ENCODE measurements around the gene ZC3H11A. TPM values are rescaled to one million over a fixed set of nuclear protein-coding genes. Genes with fewer than 3 reads are reported as not detected.

Gene ZC3H11A
- total and polyA plus RNA-seq, 2 experiments from 2014 or later = 28.2 to 97.3 TPM

DNA sequence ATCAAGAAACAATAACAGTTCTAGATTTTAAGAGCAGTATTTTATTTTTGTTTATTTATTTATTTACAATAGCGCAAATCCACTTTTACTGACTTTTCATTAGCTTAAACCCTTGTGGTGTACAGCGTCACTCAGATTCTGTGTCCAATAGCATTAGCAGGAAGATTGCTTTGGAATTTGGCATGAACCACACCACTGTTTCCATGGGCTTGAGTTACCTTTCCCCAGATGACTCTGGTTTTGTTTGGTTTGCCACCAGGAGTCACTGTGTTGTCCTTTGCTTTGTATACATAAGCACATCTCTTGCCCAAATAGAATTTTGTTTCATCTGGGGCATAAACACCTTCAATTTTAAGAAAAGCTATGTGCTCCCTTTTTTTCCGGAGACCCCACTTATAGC, 40.1 kb downstream of the ZC3H11A start (continued):
- TF ChIP-seq ZNF114 (CRISPR knock-in tag; IDR thresholded peaks at IDR 0.05) = no peak

- H3F3A ChIP-seq (replicated peaks; ENCODE audit: low read depth) = 0 out of 2 replicates have a peak, but pooled peaks cover 4% of the 10 kb centered on the region
- H3K4me2 ChIP-seq = no peak overlapping the region
- no peak for TF ChIP-seq ZNF462 (CRISPR knock-in tag; IDR thresholded peaks at IDR 0.05)
- TF ChIP-seq EZH2 (IDR thresholded peaks at IDR 0.05; ENCODE audit: low read depth, unreplicated experiment) = no peak
- no peak for TF ChIP-seq ZNF331 (CRISPR knock-in tag; IDR thresholded peaks at IDR 0.05; ENCODE audit: low read depth)
- no peak for TF ChIP-seq STAT1 (IDR thresholded peaks at IDR 0.05; ENCODE audit: unreplicated experiment)
- TF ChIP-seq, protein P1, sequence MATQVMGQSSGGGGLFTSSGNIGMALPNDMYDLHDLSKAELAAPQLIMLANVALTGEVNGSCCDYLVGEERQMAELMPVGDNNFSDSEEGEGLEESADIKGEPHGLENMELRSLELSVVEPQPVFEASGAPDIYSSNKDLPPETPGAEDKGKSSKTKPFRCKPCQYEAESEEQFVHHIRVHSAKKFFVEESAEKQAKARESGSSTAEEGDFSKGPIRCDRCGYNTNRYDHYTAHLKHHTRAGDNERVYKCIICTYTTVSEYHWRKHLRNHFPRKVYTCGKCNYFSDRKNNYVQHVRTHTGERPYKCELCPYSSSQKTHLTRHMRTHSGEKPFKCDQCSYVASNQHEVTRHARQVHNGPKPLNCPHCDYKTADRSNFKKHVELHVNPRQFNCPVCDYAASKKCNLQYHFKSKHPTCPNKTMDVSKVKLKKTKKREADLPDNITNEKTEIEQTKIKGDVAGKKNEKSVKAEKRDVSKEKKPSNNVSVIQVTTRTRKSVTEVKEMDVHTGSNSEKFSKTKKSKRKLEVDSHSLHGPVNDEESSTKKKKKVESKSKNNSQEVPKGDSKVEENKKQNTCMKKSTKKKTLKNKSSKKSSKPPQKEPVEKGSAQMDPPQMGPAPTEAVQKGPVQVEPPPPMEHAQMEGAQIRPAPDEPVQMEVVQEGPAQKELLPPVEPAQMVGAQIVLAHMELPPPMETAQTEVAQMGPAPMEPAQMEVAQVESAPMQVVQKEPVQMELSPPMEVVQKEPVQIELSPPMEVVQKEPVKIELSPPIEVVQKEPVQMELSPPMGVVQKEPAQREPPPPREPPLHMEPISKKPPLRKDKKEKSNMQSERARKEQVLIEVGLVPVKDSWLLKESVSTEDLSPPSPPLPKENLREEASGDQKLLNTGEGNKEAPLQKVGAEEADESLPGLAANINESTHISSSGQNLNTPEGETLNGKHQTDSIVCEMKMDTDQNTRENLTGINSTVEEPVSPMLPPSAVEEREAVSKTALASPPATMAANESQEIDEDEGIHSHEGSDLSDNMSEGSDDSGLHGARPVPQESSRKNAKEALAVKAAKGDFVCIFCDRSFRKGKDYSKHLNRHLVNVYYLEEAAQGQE (IDR thresholded peaks at IDR 0.05; ENCODE audit: unreplicated experiment) = no peak
- no peak for TF ChIP-seq ZNF114 (CRISPR knock-in tag; IDR thresholded peaks at IDR 0.05)
- no peak for TF ChIP-seq POLR2AphosphoS5 (IDR thresholded peaks at IDR 0.05; ENCODE audit: low read depth)
- TF ChIP-seq EZH2phosphoT487 (IDR thresholded peaks at IDR 0.05; ENCODE audit: unreplicated experiment) = no peak
- TF ChIP-seq, protein P2, sequence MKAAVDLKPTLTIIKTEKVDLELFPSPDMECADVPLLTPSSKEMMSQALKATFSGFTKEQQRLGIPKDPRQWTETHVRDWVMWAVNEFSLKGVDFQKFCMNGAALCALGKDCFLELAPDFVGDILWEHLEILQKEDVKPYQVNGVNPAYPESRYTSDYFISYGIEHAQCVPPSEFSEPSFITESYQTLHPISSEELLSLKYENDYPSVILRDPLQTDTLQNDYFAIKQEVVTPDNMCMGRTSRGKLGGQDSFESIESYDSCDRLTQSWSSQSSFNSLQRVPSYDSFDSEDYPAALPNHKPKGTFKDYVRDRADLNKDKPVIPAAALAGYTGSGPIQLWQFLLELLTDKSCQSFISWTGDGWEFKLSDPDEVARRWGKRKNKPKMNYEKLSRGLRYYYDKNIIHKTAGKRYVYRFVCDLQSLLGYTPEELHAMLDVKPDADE (IDR thresholded peaks at IDR 0.05) = no peak
- no peak for TF ChIP-seq CREB1 (CRISPR knock-in tag; IDR thresholded peaks at IDR 0.05; ENCODE audit: low read depth)
- TF ChIP-seq, protein P3, sequence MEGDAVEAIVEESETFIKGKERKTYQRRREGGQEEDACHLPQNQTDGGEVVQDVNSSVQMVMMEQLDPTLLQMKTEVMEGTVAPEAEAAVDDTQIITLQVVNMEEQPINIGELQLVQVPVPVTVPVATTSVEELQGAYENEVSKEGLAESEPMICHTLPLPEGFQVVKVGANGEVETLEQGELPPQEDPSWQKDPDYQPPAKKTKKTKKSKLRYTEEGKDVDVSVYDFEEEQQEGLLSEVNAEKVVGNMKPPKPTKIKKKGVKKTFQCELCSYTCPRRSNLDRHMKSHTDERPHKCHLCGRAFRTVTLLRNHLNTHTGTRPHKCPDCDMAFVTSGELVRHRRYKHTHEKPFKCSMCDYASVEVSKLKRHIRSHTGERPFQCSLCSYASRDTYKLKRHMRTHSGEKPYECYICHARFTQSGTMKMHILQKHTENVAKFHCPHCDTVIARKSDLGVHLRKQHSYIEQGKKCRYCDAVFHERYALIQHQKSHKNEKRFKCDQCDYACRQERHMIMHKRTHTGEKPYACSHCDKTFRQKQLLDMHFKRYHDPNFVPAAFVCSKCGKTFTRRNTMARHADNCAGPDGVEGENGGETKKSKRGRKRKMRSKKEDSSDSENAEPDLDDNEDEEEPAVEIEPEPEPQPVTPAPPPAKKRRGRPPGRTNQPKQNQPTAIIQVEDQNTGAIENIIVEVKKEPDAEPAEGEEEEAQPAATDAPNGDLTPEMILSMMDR (conservative IDR thresholded peaks at IDR 0.05; ENCODE audit: low read depth in 2 of 2) = no peak
- TF ChIP-seq JUNB (IDR thresholded peaks at IDR 0.05; ENCODE audit: unreplicated experiment) = no peak
- H3K36me3 ChIP-seq (ENCODE audit: insufficient read depth) = peaks cover 61% of the 10 kb centered on the region
- H2AFZ ChIP-seq = no peak overlapping the region
- H3K4me1 ChIP-seq (ENCODE audit: insufficient read depth) = no peaks in the 10 kb centered on the region
- ATAC-seq = no peak
- peaks cover 4% of the 10 kb centered on the region; the same call in 2 of the 3 replicates for H3K4me1 Mint-ChIP-seq
- no peak overlapping the region for H3K4me3 ChIP-seq
- H3K36me3 Mint-ChIP-seq (ENCODE audit: low read depth) = peaks cover 95% of the 10 kb centered on the region
- H3K27ac ChIP-seq (ENCODE audit: low read depth) = 0 out of 2 replicates have a peak overlapping the region, but pooled peaks have one; percentile 32
- no peaks in the 10 kb centered on the region; the same call in 1 of the 2 replicates for H3K79me2 ChIP-seq (replicated peaks; ENCODE audit: insufficient read depth)
- H4K20me1 ChIP-seq (replicated peaks; ENCODE audit: insufficient read depth) = no peaks in the 10 kb centered on the region; the same call in 1 of the 2 replicates
- peaks cover 35% of the 10 kb centered on the region for H3K9me3 Mint-ChIP-seq
- no peak overlapping the region for H3K4me3 Mint-ChIP-seq
- H3K27ac Mint-ChIP-seq = no peak overlapping the region
- peaks cover 5% of the 10 kb centered on the region for H3K27me3 Mint-ChIP-seq (ENCODE audit: insufficient read depth, low read depth, poor library complexity)
- H3K9me2 ChIP-seq (ENCODE audit: insufficient read depth) = no peaks in the 10 kb centered on the region
- no peak for DNase-seq (ENCODE audit: low spot score)
- no peaks in the 10 kb centered on the region for H3K27me3 ChIP-seq (ENCODE audit: insufficient read depth)
Observed at GRCh38 chr1:203839081-203839480, 43.7 kb downstream of the ZC3H11A start.
